Hippocampal formation (tissue), 2 donors: ENCODE data around the gene COL4A3.
"Not testable (repeated sequence)": the region's sequence is repeated elsewhere in the genome, so short reads cannot be mapped to it uniquely, and the experiment has no call there.

Experiments
- DNase-seq, 2 donors: peaks; one replicate each; lab custom pipeline; 2025; lab: John Stamatoyannopoulos, UW

Gene COL4A3

DNA sequence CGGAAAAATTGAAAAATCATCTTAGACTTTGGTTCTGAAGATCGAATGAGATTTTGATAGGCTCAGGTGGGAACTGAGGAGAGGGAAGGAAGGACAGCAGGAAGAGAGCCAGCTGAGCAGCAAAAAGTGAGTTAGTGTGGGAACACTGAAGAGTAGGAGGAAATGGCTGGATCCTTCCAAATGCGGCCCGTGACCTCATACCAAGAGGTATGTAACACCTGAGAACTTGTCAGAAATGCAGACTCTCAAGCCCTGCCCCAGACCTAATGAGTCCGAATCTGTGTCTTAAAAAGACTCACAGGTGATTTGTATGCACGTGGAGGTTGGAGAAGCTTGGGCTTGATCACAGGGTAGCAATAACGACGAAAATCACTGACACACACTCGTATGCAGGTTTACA lies 42.0 kb downstream of the COL4A3 start:
- no peak for DNase-seq

DNA sequence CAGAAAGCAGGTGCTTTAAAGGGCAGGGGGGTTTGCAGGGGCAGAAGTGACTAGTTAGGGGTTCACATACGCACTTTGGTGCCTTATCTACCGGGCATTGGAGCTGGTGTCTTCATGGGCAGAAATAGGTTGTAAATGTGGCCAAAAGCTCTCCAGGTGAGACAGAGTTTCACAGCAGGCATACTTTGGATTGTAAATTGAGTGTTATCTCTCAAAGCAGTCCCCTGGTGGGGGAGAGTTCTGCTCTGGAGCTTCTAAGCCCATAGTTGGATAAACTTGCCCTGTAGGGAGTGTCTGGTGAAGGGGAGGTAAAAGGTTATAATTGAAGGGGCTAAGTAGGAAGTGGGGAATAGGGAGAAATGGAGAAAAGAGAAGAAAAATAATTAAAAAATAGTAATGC lies 43.1 kb downstream of the COL4A3 start:
- no peak for DNase-seq

- DNase-seq = no peak
Measured at GRCh38 chr2:227214622-227215041, 50.2 kb downstream of the COL4A3 start.

GRCh38 chr2:227219312-227220105 lies 55.1 kb downstream of the COL4A3 start:
- DNase-seq = no peak

DNA sequence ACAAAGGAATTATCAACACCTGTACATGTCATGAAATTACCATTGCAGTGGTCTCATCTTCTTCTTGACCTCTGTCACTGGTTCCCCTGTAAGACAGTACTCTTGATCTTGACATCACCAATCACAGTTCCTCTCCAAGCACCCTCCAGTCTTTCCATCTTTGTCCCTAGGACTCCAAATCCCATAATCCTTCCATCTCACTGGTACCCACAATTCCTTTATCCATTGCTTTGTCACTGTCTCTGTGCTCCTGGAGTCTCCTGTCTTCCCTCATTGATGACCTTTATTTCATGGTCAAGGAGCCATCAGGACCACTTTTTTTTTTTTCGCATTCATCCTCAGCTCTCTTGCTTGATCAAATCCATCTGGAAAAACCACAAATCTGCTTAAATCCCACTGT lies 56.7 kb downstream of the COL4A3 start:
- no peak for DNase-seq

GRCh38 chr2:227222292-227222691 lies 57.9 kb downstream of the COL4A3 start:
- no peak for DNase-seq

DNA sequence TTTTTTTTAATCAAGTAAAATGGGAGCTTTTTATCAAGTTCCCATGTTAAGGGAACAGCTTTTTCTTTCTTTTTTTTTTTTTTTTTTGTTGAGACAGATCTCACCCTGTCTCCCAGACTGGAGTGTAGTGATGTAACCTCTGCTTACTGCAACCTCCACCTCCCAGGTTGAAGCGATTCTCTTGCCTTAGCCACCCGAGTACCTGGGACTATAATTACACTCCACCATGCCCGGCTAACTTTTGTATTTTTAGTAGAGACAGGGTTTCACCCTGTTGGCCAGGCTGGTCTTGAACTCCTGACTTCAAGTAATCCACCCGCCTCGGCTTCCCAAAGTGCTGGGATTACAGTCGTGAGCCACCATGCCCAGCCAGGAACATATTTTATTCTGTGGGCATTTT lies 61.2 kb downstream of the COL4A3 start:
- DNase-seq = not testable (repeated sequence)

GRCh38 chr2:227228061-227228667 lies 63.7 kb downstream of the COL4A3 start:
- DNase-seq = peak in 1 of 2 donors; percentile 26

DNA sequence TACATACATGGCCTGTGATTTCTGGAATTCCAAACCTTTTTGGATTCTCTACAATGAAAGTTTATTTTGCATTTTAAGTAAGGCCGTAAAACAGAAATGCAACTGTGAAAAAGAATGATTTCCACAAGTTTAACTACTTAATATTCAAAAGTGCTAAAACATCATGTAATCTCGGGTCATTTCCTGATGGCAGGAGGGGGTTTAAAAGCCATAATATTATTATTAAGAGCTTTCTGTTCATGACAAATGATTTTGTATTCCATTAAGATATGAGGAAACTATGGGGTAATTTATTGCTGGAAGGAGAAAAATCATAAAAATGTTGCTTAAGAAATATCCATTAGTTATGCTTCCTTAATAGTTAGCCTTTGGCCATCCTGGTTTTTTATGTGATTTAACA lies 65.7 kb downstream of the COL4A3 start:
- DNase-seq = no peak

DNA sequence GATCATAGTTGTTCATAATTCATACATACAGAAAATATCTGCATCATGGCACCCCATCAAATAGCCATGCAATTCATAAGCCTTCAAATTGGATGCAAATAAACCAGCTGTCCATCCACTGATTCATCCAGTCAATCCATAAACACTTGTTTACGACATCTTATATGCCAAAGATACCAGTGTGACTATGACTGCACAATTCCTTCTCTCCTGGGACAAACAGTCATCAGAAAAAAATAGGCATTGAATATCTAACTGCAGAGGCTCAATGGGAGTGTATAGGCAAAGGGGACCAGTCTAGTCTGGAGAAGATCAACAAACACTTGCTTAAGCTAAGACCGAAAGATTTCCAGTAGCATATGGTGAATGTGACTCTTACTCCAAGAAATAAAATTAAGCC lies 70.0 kb downstream of the COL4A3 start:
- no peak for DNase-seq

- no peak for DNase-seq
Measured at GRCh38 chr2:227237786-227238185, 73.4 kb downstream of the COL4A3 start.

- DNase-seq = peak; percentile 18 to 23
Measured at GRCh38 chr2:227238238-227239237, 74.1 kb downstream of the COL4A3 start.

DNA sequence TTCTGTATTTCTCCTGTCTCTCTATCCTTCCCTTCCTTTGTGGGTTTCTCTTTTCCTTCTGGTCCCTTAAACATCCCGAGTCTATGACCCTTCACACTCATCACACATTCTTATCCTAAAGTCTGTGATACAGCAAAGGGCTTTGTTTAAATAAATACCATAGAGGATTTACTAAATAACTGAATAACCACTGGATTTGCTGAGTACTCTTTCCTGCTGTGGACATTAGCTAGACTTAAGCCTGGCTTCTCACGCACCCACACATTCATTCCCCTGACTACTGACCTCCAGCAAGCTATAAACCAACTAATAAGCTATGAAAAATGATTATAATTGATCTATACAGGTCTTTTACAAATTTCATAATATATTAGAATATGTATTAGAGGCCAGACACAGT lies 76.6 kb downstream of the COL4A3 start:
- DNase-seq = no peak

- DNase-seq = no peak
Measured at GRCh38 chr2:227248876-227249275, 84.5 kb downstream of the COL4A3 start.

DNA sequence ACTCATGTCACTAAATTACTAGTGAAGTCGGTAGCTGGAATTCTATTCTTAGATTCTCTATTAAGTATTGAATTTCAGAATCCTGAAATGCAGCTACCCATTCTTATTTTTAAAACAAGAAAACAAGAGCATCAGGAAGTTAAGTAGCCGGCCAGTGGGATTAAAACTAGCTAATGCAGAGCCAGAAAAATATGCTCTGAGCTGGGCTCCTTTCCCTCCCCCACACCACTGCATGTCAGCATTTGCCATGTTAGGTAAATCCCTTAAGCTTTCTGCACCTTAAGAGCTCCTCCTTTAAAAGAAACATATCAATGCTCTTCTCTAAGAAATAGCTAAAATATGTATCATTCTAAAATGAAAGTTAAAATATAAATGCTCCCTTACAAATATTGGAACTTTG lies 88.4 kb downstream of the COL4A3 start:
- DNase-seq = no peak

DNA sequence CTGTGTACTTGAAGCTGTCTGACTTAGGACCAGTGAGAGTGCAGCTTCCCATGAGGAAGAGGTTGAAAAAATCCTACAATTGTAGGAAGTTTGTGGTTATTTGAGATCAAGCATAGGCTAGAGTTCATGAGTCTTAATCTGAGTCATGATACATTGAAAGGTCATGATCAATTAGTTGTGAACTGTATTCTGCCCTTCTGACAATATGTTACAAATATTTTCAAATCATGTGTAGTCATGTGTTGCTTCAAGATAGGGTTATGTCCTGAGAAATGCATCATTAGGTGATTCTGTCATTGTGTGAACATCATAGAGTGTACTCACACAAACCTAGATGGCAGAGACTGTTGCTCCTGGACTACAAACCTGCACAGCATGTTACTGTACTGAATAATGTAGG lies 92.2 kb downstream of the COL4A3 start:
- DNase-seq = no peak

GRCh38 chr2:227257820-227258219 lies 93.4 kb downstream of the COL4A3 start:
- no peak for DNase-seq

- no peak for DNase-seq
Measured at GRCh38 chr2:227260041-227260440, 95.6 kb downstream of the COL4A3 start.

GRCh38 chr2:227267410-227268115 lies 103.1 kb downstream of the COL4A3 start:
- no peak for DNase-seq

- no peak for DNase-seq
Measured at GRCh38 chr2:227280895-227281294, 116.5 kb downstream of the COL4A3 start.

GRCh38 chr2:227285741-227286236 lies 121.4 kb downstream of the COL4A3 start:
- DNase-seq = no peak

DNA sequence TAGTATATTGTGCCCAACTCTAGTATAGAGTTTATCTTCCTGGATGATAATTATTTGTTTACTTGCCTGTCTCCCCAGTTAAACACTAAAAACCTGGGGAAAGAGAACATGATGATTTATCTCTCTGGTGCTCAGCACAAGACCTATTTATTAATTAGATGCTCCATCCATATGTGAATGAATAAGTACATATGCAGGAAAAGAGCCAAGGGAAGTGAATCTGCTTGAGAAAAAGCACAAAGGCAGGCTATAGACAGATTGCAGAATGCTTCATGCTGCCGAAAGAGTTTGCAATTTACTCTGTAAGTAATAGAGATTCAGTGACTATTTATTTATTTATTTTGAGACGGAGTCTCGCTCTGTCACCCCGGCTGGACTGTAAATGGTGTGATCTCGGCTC lies 123.3 kb downstream of the COL4A3 start:
- no peak for DNase-seq
